Epidermal melanocyte (primary cell): Measurements from ENCODE around the gene NKAIN2.
"Not testable (repeated sequence)": the region's sequence is repeated elsewhere in the genome, so short reads cannot be mapped to it uniquely, and the experiment has no call there.

Experiments used
- DNase-seq: peaks from one replicate; pipeline ENCODE4 v3.0.0; 2011; ENCODE audit warnings: low spot score; ENCODE audit not compliant: insufficient read length

The NKAIN2 gene

DNA sequence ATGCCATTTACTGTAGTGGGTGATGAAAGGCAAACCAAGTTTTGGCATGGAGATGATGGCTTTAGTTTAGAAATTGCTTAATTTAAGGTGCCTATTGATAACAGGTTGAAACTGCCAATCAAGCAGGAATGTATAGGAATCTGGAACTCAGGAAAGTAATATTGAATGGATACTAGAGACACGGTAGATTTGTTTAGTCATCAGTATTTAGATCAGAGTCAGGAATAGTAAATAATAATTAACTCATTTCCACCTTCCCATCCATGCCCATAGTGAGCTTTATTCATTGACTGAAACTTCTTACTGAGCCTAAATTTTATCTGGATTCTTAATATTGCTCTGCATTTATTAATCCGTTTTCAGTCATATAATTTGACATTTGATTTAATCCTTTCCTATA is 500.3 kb downstream of the NKAIN2 start:
- no peak for DNase-seq

DNA sequence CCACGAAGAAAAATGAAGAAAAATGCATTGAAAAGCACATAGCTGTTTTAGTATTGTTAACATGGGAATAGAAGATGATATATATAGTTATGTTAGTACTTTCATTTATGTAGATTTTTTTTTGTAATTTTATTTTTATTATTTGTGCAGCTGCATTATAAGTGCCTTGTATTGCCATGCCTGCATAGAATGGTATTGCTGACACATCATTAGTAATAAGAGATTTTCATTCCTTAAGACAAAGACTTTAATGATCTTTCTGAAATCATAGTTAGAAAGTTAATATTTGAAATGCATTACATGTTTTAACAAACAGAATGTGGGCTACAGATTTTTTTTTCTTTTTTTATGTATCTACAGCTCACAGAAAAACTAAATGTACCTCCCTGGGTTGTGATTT is 506.5 kb downstream of the NKAIN2 start:
- DNase-seq, result no peak

DNA sequence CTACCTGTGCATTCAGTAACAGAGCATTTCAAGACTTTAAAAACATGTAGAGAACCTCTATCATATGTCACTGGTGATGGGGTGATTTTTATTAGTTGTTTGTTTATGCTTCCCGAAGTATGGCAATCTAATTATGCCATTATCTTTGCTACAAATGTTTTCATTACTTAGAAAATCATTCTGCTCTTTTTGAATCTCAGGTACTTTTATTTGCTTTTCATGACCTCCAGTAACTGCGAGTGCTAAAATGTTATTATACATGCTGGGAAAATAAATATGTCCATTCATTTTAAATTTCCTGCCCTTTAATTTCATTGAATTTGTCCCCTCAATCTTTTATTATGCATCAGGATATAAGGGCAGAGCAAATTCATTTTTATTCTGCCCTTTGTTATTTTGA is 515.7 kb downstream of the NKAIN2 start:
- DNase-seq, result no peak

DNA sequence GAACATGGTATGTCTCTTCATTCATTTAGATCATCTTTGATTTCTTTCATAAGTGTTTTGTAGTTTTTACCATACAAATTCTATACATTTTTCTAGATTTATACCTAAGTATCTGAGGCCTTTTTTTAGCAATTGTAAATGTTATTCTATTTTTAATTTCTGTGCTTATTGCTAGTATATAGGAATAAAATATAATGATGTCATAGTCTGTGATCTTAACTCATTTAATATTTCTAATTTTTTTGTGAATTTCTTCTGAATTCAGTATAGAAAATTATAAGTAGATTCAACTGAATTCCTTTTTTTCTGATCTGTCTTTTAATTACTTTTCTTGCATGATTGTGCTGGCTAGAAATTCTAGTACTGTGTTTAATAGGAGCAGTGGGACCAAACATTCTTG is 520.6 kb downstream of the NKAIN2 start:
- no peak for DNase-seq

DNA sequence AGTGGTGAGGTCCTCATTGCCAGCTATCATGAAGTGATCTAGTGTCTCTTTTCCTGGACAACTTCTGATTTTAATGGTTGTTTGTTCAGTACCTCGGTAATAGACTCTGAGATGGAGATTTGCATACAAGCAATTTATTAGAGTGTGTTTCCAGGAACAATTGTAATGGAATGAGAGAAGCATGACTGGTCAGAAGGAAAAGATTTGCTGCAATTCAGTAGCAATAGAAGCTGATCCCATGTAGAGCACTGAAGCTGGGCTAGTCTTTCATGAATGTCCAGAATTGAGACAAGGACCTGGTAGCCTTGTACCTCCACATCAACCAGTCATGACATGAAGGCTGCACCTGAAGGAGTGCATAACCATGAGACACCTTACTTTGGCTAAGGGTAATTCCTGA is 526.5 kb downstream of the NKAIN2 start:
- DNase-seq, result no peak

DNA sequence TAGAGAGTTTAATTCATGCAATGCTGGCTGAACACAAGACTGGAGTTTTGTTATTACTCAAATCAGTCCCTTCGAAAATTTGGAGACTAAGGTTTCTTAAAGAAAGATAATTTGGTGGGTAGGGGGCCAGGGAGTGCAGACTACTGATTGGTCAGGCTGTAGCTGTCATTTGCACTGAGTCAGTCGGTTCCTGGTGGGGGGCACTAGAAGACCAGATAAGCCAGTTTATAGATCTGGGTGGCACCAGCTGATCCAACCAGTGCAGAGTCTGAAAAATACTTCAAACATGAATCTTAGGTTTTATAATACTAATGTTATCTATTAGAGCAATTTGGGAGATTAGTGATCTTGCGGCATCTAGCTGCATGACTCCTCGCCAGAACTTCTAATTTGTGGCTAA is 530.7 kb downstream of the NKAIN2 start:
- no peak for DNase-seq

DNA sequence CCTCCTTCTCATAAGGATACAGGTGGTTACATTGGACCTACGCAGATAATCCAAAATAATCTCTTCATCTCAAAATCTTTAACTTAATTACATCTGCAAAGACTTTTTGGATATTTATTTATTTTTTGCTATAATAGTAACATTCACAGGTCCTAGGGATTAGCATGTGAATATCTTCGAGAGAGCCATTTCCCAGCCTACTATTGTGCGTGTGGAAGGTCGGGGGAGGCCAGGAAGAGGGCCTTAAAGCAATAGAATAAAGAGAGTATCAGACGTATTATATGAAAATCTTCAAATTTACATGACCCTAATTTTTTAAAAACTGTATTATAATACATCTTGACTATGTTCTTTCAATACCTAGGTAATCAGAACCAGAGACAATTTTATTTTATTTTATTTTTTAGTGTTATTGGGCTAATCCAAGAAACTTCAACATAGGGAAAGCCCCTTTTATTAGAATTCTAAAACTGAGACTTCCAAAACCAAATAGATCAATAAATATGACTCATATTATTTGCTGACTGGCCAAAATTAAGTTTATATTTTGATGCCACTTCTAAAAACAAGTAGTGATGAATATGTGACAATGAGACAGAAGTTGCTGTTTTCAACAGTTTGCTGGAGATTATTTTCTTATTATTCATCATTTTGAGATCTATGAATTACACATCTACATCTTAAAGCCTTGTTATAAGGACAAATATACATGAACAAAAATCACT is 536.1 kb downstream of the NKAIN2 start:
- no peak for DNase-seq

DNA sequence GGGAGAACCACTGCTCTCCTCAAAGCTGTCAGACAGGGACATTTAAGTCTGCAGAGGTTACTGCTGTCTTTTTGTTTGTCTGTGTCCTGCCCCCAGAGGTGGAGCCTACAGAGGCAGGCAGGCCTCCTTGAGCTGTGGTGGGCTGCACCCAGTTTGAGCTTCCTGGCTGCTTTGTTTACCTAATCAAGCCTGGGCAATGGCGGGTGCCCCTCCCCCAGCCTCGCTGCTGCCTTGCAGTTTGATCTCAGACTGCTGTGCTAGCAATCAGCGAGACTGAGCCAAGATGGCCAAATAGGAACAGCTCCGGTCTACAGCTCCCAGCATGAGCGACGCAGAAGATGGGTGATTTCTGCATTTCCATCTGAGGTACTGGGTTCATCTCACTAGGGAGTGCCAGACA is 544.7 kb downstream of the NKAIN2 start:
- DNase-seq, result not testable (repeated sequence)

DNA sequence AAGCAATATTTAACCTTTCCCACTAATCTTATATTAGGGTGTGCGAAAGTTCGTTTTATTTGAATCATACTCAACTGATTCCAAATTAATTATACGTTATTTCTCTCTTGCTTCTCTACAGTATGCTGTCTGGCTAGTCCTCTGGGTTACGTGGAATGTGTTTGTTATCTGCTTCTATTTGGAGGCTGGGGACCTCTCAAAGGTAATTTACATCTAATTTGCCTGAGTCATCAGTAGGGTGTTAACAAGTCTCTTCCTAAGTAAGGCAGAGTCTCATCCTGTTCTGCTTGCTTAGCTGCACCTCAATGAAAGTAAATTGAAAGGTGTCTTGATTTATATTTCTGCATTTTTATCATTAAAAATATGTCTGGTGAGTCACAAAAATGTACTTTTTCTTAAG is 551.5 kb downstream of the NKAIN2 start:
- no peak for DNase-seq

DNA sequence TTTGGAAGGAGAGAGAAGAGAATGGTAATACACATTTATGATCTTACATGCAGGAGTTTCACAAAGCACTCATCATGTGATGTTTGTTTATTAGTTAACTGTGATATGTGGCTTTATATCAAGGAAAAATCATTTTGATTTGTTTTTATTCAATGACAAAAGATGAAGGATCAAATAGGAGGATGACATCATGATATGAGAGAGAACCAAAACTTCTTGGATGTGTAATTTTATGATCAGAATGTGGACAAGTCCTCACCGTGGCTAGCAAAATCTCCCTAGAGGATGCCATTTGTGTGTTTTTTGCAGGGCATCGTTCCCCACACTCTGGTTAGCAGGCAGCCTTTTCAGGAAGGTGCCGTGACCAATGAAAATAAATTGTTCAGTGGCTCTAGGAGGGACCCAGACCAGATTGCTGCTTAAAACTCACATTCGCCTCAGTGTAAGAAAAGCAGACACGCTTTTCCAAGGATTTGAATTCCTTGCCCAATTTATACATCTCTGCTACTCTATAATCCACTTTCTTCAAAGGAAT is 552.7 kb downstream of the NKAIN2 start:
- DNase-seq, result no peak

DNA sequence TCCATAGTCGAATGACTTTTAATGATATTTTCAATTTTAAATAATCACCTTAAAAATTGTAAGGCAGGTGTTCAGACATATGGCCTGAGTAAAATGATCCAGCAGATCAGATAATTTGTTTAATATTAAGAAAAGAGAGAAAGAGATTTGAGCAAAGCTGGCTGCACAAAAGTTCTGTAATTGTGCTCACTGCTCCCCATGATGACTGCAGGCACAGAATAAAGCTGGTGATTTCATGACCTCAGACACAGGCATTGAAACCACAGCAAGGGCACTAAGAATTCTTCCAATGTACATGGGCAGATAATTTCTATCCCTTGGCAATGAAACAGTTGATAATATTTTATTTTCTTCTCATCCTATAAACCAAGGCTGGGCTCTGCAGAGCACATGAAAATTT is 553.1 kb downstream of the NKAIN2 start:
- DNase-seq, result no peak

DNA sequence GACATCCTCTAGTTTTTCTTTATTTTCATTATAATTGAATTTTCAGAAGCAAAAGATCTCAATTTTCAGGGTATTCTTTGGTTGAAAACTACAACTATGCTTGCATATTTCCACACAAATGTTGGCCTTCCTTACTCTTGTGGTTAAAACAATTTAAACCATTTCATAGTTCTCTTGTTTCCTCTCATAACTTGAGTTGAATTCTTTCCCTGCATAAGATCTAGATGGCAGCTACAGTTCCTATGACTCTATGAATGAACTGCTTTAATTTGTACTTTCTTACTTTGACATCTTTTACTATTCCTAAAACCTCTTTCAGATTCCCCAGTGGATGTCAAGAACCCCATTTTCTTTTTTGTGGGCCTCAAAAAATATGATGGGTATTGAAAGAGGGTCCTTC is 564.5 kb downstream of the NKAIN2 start:
- DNase-seq, result no peak

DNA sequence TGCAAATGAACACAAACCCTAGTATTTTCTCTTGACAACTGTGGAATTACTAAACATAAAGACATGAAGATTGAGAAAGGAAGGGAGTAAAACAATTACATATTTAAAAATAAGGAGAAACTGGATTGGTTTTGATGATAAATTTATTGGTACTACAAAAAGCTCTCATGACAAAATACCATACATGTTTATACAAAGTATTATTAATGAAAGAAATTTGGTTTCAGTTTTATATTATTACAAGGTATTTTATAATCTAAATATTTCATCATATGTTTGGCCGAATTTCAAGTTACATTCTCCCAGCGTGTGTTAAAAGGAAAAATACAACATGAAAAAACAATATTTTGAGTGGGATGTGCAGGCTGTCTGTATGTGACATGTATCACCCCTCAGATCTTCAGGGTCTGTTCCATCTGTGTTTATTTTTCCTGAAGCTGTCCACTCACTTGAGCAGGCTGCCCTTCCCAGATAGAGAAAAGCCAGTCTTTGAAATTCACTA is 568.4 kb downstream of the NKAIN2 start:
- no peak for DNase-seq

DNA sequence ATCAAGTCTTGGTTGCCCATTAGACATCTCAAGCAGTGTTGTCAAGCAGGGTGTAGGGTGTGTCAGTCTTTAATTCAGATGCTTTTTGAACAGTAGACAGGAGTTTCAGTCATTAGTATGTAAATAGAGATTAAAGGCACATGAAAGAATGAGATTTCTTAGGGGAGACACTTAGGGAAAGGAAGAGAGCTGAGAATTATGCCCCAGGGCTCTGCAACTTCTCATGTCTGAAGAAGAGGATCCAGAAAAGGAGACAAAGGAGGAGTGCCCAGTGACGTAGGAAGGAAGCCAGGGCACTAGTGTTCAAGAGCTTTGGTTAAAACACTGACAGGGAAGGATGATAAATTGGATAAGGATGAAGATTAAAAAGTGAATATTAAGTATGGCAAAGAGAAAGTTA is 569.7 kb downstream of the NKAIN2 start:
- DNase-seq, result no peak

DNA sequence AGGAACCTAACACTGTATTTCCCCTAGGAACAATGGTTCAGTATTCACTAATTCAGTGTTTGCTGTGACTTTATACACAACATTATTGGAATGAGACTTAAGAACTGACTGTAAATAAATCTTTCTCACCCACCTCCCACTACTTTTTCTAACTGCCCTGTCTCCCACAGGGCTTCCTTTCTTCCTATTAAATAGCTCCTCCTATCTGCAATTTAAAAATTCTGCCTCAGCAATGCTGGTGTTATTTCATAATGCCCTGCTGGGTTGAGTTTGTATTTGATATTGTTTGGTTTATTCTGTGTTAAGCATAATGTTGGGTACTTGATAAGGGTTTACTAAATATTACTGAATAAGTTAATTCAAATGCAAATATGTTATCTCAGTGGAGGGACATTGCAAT is 585.5 kb downstream of the NKAIN2 start:
- no peak for DNase-seq

DNA sequence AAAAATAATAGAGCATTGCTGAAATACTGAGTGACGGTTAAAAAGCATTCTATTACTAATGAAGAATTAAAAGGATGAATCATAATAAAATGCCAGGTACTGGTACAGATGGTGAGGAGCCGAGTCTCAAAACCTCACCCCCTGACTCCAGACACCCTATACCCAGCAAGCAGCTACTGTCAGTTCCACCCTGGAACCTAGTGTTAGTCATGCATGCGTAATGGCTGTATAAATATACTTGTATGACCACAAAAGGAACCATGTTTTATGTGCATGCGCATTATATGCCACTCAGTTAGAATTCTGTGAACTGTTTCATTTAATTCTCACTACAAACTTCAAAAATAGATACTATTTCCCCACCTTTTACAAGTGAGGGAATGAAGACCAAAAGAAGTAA is 589.9 kb downstream of the NKAIN2 start:
- no peak for DNase-seq

DNA sequence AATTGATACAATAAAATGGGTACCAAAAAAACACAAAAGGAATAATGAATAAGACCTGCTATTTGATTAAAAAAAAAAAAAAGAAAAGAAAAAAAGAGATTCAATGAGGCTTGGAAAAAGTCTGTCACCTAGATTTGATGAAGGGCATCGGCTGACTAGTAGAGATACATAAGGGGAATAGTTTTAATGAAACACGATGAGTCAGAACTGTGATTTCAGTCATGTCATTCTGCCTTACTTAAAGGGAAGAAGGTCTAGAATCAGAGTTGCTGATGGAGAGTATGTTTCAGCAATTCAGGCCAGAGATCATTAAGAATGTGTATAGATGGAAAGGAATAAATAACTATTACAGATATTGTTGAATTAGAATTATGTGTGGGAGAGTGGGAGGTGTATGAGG is 592.7 kb downstream of the NKAIN2 start:
- no peak for DNase-seq

DNA sequence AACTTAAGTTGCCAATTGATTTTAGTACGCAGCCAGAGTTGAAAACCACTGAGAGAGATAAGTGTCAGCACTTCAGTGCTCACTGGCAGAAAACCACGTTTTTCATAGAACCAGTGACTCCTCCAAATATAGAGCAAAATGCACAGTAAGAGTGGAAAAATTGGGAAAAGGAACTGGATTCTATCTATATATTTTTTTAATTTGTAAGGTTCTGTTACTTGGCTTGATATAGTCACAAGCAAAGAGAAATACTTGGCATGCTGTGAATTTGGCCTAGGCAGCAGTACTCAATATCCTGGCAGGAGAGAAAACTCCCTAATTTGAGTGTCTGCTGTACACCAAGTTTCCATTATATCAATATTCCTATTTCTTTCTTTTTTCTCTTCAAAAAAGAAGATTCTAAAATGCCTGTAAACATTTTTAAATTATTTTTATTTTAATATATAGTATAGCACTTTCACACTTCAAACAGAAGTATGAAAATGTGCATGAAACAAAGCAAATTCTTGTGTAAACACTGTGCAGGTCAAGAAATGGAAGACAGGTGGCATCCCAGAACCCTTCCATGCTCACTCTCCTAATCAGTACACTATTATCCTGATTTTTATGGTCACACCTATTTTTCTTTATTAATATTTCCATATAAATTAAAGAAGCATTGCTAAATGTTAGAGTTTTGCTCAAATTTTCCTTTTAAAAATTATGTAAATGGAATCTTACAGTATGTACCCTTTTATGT is 596.8 kb downstream of the NKAIN2 start:
- no peak for DNase-seq

DNA sequence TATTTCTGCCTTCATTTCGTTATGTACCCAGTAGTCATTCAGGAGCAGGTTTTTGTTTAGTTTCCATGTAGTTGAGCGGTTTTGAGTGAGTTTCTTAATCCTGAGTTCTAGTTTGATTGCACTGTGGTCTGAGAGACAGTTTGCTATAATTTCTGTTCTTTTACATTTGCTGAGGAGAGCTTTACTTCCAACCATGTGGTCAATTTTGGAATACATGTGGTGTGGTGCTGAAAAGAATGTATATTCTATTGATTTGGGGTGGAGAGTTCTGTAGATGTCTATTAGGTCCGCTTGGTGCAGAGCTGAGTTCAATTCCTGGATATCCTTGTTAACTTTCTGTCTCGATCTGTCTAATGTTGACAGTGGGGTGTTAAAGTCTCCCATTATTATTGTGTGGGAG is 606.8 kb downstream of the NKAIN2 start:
- not testable (repeated sequence) for DNase-seq

DNA sequence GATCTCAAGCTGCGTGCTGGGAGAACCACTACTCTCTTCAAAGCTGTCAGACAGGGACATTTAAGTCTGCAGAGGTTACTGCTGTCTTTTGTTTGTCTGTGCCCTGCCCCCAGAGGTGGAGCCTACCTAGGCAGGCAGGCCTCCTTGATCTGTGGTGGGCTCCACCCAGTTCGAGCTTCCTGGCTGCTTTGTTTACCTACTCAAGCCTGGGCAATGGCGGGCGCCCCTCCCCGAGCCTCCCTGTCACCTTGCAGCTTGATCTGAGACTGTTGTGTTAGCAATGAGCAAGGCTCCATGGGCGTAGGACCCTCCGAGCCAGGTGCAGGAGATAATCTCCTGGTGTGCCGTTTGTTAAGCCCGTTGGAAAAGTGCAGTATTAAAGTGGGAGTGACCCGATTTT is 609.0 kb downstream of the NKAIN2 start:
- DNase-seq, result not testable (repeated sequence)

DNA sequence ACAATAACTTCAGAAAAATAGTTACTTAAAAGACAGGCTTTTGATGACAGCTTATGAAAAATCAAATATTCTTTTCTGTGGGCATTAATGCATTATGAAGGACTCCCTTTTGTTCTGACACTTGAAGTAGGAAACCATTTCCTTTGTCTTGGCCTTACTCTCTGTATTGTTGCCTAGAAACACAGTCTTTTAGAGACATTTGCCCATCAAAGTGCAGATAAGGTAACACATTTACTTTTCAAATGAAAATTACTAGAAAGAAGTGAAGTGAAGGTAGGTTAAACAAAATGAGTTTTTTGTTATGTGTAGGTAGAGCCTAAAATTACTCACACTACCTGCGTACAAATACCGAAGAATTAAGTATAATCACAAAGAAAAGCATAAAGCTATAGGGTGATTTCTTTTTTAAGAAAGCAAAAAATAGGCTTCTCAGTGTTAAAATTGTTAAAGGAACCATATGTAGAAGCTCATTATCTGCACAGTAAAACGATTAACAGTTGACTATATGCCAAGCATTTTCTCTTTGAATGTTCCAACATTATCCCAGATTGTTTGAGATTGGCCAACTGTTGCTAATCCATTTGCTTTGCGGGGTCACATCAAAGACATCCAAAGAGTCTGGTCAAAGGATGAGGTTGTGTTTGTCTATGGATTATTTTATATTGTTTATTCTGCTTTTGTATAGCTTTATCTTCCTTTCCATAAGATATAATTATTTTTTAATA is 616.6 kb downstream of the NKAIN2 start:
- DNase-seq, result no peak

DNA sequence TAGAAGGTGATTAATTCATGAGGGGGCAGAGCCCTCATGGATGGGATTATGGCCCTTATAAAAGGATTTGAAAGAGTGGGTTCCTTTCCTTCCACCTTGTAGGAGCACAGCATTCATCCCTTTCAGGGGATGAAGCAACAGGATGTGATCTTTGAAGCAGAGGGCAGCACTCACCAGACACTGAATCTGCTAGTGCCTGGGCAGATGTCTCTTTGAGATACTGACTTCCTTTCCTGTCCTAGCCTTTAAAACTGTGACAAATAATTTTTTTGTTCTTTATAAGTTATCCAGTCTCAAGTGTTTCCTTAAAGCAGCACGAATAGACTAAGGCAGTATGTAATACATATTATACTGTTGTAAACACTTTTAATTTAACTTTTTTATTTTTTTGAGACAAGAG is 620.0 kb downstream of the NKAIN2 start:
- DNase-seq, result no peak
